Subcutaneous abdominal adipose tissue (tissue), 5 donors: ENCODE measurements around the gene FCHSD2.
A peak's percentile ranks its signal among the peaks of the same experiment; 100 is the strongest.
"Not testable (repeated sequence)": the region's sequence is repeated elsewhere in the genome, so short reads cannot be mapped to it uniquely, and the experiment has no call there.

Experiments
- H3K27ac ChIP-seq: one replicate; pipeline ENCODE4 v1.7.0; 2013; ENCODE audit warnings: low read depth, mild to moderate bottlenecking, inconsistent platforms, low read length, moderate library complexity
- H3K27me3 ChIP-seq, 5 donors: one replicate each; pipeline ENCODE4 v1.7.0; 2013; ENCODE audit warnings: low read length in 5 of 5, inconsistent platforms in 1 of 5; ENCODE audit not compliant: control insufficient read depth in 5 of 5, insufficient read depth in 4 of 5
- H3K36me3 ChIP-seq, 5 donors: one replicate each; pipeline ENCODE4 v1.7.0; 2013; ENCODE audit warnings: low read length in 5 of 5; ENCODE audit not compliant: control insufficient read depth in 5 of 5, insufficient read depth in 5 of 5
- H3K4me1 ChIP-seq, 5 donors: one replicate each; pipeline ENCODE4 v1.7.0; 2013; ENCODE audit warnings: low read length in 5 of 5, mild to moderate bottlenecking in 3 of 5, moderate library complexity in 1 of 5; ENCODE audit not compliant: control insufficient read depth in 5 of 5, insufficient read depth in 5 of 5
- H3K4me3 ChIP-seq, 5 donors: one replicate each; pipeline ENCODE4 v1.7.0; 2013; ENCODE audit warnings: low read length in 5 of 5, low read depth in 1 of 5
- H3K9ac ChIP-seq, 5 donors: one replicate each; pipeline ENCODE4 v1.7.0; 2013; ENCODE audit warnings: low read length in 5 of 5, mild to moderate bottlenecking in 4 of 5, moderate library complexity in 3 of 5
- H3K9me3 ChIP-seq, 5 donors: one replicate each; pipeline ENCODE4 v1.7.0; 2013; ENCODE audit warnings: low read length in 5 of 5; ENCODE audit not compliant: control insufficient read depth in 5 of 5
- donor health status: healthy.
- donor health status: healthy.
- donor health status: healthy.
- donor health status: healthy.
- donor health status: healthy.

The FCHSD2 gene

GRCh38 chr11:73074319-73074718 lies 67.8 kb downstream of the FCHSD2 start:
- no peak overlapping the region for H3K27ac ChIP-seq
- no peak overlapping the region for H3K4me3 ChIP-seq
- H3K4me1 ChIP-seq: peaks cover 0 to 15% (median 10%) of the 10 kb centered on the region in 5 donors
- H3K9me3 ChIP-seq: peaks cover 0 to 3% (median 0%) of the 10 kb centered on the region in 5 donors
- H3K27me3 ChIP-seq: no peaks in the 10 kb centered on the region
- H3K9ac ChIP-seq: no peak overlapping the region
- H3K36me3 ChIP-seq: peaks cover 0 to 10% (median 0%) of the 10 kb centered on the region in 5 donors

DNA sequence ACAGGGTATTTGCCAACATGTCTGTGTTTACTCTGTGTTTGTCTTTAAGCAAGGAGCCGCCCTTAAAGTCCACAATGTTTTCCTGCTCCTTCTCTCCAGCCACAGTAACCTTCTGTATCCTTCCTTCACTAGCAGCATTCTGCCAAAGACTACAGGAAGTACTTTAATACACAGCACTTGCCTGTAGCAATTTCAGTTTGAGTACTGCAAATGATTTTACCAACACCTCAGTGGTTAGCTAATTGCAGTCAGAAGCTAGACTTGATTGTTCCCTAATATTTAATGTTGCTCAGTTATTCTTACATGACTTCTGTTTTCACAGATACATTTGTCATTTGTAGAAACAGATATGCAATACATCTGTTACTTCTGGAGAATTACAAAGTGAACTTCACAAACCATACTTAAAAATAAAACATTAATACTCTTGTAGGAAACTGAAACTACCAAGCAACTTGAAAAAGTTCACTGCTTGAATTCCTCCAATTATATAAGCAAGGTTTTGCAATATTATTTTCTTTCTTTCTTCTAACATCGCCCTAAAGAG lies 69.1 kb downstream of the FCHSD2 start:
- H3K36me3 ChIP-seq: peaks cover 0 to 8% (median 0%) of the 10 kb centered on the region in 5 donors
- H3K27me3 ChIP-seq: no peaks in the 10 kb centered on the region
- H3K9me3 ChIP-seq: peaks cover 0 to 3% (median 0%) of the 10 kb centered on the region in 5 donors
- H3K4me1 ChIP-seq: peaks cover 0 to 15% (median 10%) of the 10 kb centered on the region in 5 donors
- no peak overlapping the region for H3K27ac ChIP-seq
- H3K4me3 ChIP-seq: peak overlapping the region in 3 of 5 donors; percentile 2 to 25 (median 20)
- peak overlapping the region in 3 of 5 donors; percentile 11 to 62 (median 32) for H3K9ac ChIP-seq

GRCh38 chr11:73070653-73071052 lies 71.5 kb downstream of the FCHSD2 start:
- Histone ChIP-seq H3K36me3 (no peaks in the 10 kb centered on the region), H3K9ac (no peak overlapping the region), H3K4me1 (peaks cover 0 to 15% (median 10%) of the 10 kb centered on the region in 5 donors), H3K4me3 (no peak overlapping the region), H3K27me3 (no peaks in the 10 kb centered on the region), H3K9me3 (no peaks in the 10 kb centered on the region), H3K27ac (no peak overlapping the region)

- H3K4me1 ChIP-seq, H3K36me3 ChIP-seq, H3K27ac ChIP-seq, H3K27me3 ChIP-seq, H3K4me3 ChIP-seq, H3K9me3 ChIP-seq, H3K9ac ChIP-seq: not testable (repeated sequence)
Measured at GRCh38 chr11:73061857-73062424, 80.2 kb downstream of the FCHSD2 start.

GRCh38 chr11:73061434-73061833 lies 80.7 kb downstream of the FCHSD2 start:
- not testable (repeated sequence) for H3K9ac ChIP-seq, H3K27ac ChIP-seq, H3K4me3 ChIP-seq, H3K27me3 ChIP-seq, H3K9me3 ChIP-seq, H3K4me1 ChIP-seq, H3K36me3 ChIP-seq

GRCh38 chr11:73059915-73060314 lies 82.2 kb downstream of the FCHSD2 start:
- Histone ChIP-seq H3K27ac (no peak overlapping the region), H3K4me1 (peaks cover 0 to 2% (median 0%) of the 10 kb centered on the region in 5 donors)

GRCh38 chr11:73058989-73059674 lies 83.0 kb downstream of the FCHSD2 start:
- Histone ChIP-seq H3K27me3 (no peaks in the 10 kb centered on the region), H3K9me3 (no peaks in the 10 kb centered on the region), H3K4me3 (no peak overlapping the region), H3K36me3 (no peaks in the 10 kb centered on the region), H3K4me1 (peaks cover 0 to 2% (median 0%) of the 10 kb centered on the region in 5 donors), H3K9ac (no peak overlapping the region), H3K27ac (no peak overlapping the region)

More at GRCh38 chr11:73059915-73060314, 82.2 kb downstream of the FCHSD2 start:
- H3K4me3 ChIP-seq: no peak overlapping the region
- no peak overlapping the region for H3K9ac ChIP-seq
- H3K27me3 ChIP-seq: no peaks in the 10 kb centered on the region
- H3K36me3 ChIP-seq: no peaks in the 10 kb centered on the region
- no peaks in the 10 kb centered on the region for H3K9me3 ChIP-seq

DNA sequence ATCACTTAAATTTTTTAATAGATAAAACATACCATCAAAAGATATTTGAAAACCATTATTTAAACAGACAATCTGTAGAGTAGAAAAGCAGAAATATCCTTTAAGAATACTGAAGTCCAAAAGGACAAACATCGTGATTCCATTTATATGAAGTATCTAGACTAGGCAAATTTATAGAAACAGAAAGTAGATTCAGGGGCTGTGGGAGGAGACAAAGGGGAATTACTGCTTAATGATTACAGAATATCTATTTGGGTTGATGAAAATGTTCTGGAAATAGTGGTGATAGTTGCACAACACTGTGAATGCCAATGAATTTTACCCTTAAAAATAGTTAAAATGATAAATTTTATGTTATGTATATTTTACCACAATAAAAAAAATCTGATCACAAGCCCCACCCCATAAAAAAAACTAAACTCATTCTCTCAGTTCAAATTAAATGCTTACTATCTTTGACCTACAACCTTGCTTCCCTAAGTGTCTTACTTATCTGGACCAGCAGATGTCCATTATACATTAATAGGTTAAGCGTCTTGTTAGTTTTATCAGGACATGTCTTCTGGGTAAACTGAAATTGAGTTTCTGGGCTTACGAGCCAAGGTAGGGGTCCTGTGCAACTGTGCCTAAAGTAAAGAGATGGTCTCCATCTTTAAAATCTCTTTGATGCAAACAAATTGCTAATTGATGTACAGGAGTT lies 86.3 kb downstream of the FCHSD2 start:
- Histone ChIP-seq H3K27ac (no peak overlapping the region), H3K9ac (no peak overlapping the region), H3K36me3 (no peaks in the 10 kb centered on the region), H3K4me3 (no peak overlapping the region), H3K27me3 (no peaks in the 10 kb centered on the region), H3K9me3 (no peaks in the 10 kb centered on the region), H3K4me1 (peaks cover 0 to 2% (median 0%) of the 10 kb centered on the region in 5 donors)

DNA sequence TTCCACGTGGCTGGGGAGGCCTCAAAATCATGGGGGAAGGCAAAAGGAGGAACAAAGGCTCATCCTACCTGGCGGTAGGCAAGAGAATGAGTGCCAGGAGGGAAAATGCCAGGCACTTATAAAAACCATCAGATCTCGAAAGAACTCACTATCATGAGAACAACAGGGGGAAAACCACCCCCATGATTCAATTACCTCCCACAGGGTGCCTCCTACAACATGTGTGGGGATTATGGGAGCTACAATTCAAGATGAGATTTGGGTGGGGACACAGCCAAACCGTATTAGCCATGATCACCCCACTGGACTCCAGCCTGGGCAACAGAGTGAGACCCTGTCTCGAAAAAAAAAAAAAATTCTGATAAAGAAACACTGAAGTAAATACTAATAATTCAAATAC lies 87.1 kb downstream of the FCHSD2 start:
- Histone ChIP-seq H3K27ac (no peak overlapping the region), H3K9ac (no peak overlapping the region), H3K4me3 (no peak overlapping the region), H3K36me3 (no peaks in the 10 kb centered on the region), H3K27me3 (no peaks in the 10 kb centered on the region), H3K4me1 (peaks cover 0 to 2% (median 0%) of the 10 kb centered on the region in 5 donors), H3K9me3 (no peaks in the 10 kb centered on the region)

- Histone ChIP-seq H3K4me3 (no peak overlapping the region), H3K27ac (no peak overlapping the region), H3K36me3 (no peaks in the 10 kb centered on the region), H3K9ac (no peak overlapping the region), H3K4me1 (peaks cover 0 to 2% (median 0%) of the 10 kb centered on the region in 5 donors), H3K9me3 (no peaks in the 10 kb centered on the region), H3K27me3 (no peaks in the 10 kb centered on the region)
Measured at GRCh38 chr11:73053964-73054363, 88.2 kb downstream of the FCHSD2 start.
